Fibroblast of lung (primary cell): ENCODE results near the gene TMPRSS13.

Experiments
- CTCF ChIP-seq, 2 donors: IDR thresholded peaks in 1 of 2; conservative IDR thresholded peaks in 1 of 2; 1 replicate in 1 of 2; 2 replicates in 1 of 2; pipeline ENCODE4 v1.5.1; 2011 to 2012; ENCODE audit warnings: low read length in 2 of 2, control low read depth in 1 of 2, inconsistent platforms in 1 of 2, low read depth in 1 of 2, mild to moderate bottlenecking in 1 of 2
- EZH2 ChIP-seq: IDR thresholded peaks from 2 replicates; pipeline ENCODE4 v1.5.1; 2012; ENCODE audit warnings: low read length, control low read depth, mild to moderate bottlenecking; ENCODE audit errors: missing control alignments

- TF ChIP-seq CTCF (conservative IDR thresholded peaks at IDR 0.05 in 1 of 2, IDR thresholded peaks at IDR 0.05 in 1 of 2; ENCODE audit: low read depth in 1 of 2, low read length in 2 of 2) (no peak), EZH2 (no peak)
These were observed 49.4 kb downstream of the TMPRSS13 start for GRCh38 chr11:117879516-117880480.
